ENCODE data around the gene TMEM119.
"Not testable (repeated sequence)": the region's sequence is repeated elsewhere in the genome, so short reads cannot be mapped to it uniquely, and the experiment has no call there.

Gene TMEM119

GRCh38 chr12:108565146-108565545, 32.7 kb downstream of the TMEM119 start:
- DNase-seq (ENCODE audit: low read depth) = no peak

- DNase-seq (ENCODE audit: low read depth) = no peak
These were observed 33.2 kb downstream of the TMEM119 start for GRCh38 chr12:108564724-108565123.

GRCh38 chr12:108563804-108564151, 34.1 kb downstream of the TMEM119 start:
- no peak for DNase-seq (ENCODE audit: low read depth)

GRCh38 chr12:108563136-108563803, 34.6 kb downstream of the TMEM119 start:
- peak; percentile 77 for DNase-seq (ENCODE audit: low read depth)

GRCh38 chr12:108562348-108563135, 35.3 kb downstream of the TMEM119 start, which contains the start of gene ISCU:
Gene ISCU, plus strand, starts transcription at chr12:108562596. Its CDS starts 27 bp downstream, at chr12:108562623.
- DNase-seq (ENCODE audit: low read depth) = peak; percentile 90

- DNase-seq (ENCODE audit: low read depth) = no peak
These were observed 36.0 kb downstream of the TMEM119 start for GRCh38 chr12:108561852-108562347.

GRCh38 chr12:108560752-108561719, 36.8 kb downstream of the TMEM119 start, which contains the start of gene SART3:
Gene SART3, minus strand, starts transcription at chr12:108561173. Its CDS starts 19 bp downstream, at chr12:108561154.
- DNase-seq (ENCODE audit: low read depth) = peak; percentile 87

- DNase-seq (ENCODE audit: low read depth) = no peak
These were observed 37.6 kb downstream of the TMEM119 start for GRCh38 chr12:108560321-108560721.

- no peak for DNase-seq (ENCODE audit: low read depth)
These were observed 38.1 kb downstream of the TMEM119 start for GRCh38 chr12:108559748-108560147.

GRCh38 chr12:108559007-108559655, 38.8 kb downstream of the TMEM119 start:
- DNase-seq (ENCODE audit: low read depth) = no peak

- not testable (repeated sequence) for DNase-seq (ENCODE audit: low read depth)
These were observed 42.5 kb downstream of the TMEM119 start for GRCh38 chr12:108555383-108555782.

- DNase-seq (ENCODE audit: low read depth) = no peak
These were observed 44.1 kb downstream of the TMEM119 start for GRCh38 chr12:108553799-108554198.

GRCh38 chr12:108551535-108551934, 46.3 kb downstream of the TMEM119 start:
- DNase-seq (ENCODE audit: low read depth) = no peak

- no peak for DNase-seq (ENCODE audit: low read depth)
These were observed 48.8 kb downstream of the TMEM119 start for GRCh38 chr12:108548954-108549521.

- DNase-seq (ENCODE audit: low read depth) = no peak
These were observed 50.2 kb downstream of the TMEM119 start for GRCh38 chr12:108547686-108548085.

GRCh38 chr12:108543652-108544051, 54.2 kb downstream of the TMEM119 start:
- DNase-seq (ENCODE audit: low read depth) = no peak

GRCh38 chr12:108542320-108542719, 55.6 kb downstream of the TMEM119 start:
- no peak for DNase-seq (ENCODE audit: low read depth)

All from HS-27A (cell line).